HepG2 (cell line): ENCODE results near the gene EEFSEC. TPM values are rescaled to one million over a fixed set of nuclear protein-coding genes. Genes with fewer than 3 reads are reported as not detected.

Experiments
- CREB1 ChIP-seq, 2 experiments: fragments of 450-650 bp in 1 of 2; IDR thresholded peaks; 2 replicates each; pipeline ENCODE4 v1.6.1; 2016 to 2017; ENCODE audit warnings: control low read depth in 1 of 2, mild to moderate bottlenecking in 1 of 2, missing compliant biosample characterization in 1 of 2, missing genetic modification characterization in 1 of 2
- RFX1 ChIP-seq: fragments of 450-650 bp; IDR thresholded peaks from 2 replicates; pipeline ENCODE4 v1.6.1; 2017
- RXRA ChIP-seq: sonication (generic); formaldehyde crosslinking; IDR thresholded peaks from 2 replicates; pipeline ENCODE4 v1.5.1; 2020; ENCODE audit warnings: missing genetic modification reagents
- STAG1 ChIP-seq: sonication (generic); formaldehyde crosslinking; IDR thresholded peaks from 2 replicates; pipeline ENCODE4 v1.4.0; 2020; ENCODE audit warnings: missing genetic modification reagents
- TEAD2 ChIP-seq: sonication (generic); formaldehyde crosslinking; IDR thresholded peaks from 2 replicates; pipeline ENCODE4 v1.9.0; 2021; ENCODE audit warnings: missing genetic modification reagents
- XRCC5 ChIP-seq: fragments of 200-400 bp; formaldehyde crosslinking; optimal IDR thresholded peaks from 2 replicates; pipeline ENCODE3; 2017; ENCODE audit warnings: mild to moderate bottlenecking, low read length
- ZBTB38 ChIP-seq: sonication (generic); formaldehyde crosslinking; IDR thresholded peaks from 2 replicates; pipeline ENCODE4 v1.5.1; 2020; ENCODE audit warnings: mild to moderate bottlenecking, missing genetic modification reagents
- ZNF556 ChIP-seq: sonication (generic); formaldehyde crosslinking; IDR thresholded peaks from 2 replicates; pipeline ENCODE4 v1.4.0; 2020; ENCODE audit warnings: mild to moderate bottlenecking, missing genetic modification reagents, borderline replicate concordance
- ZNF660 ChIP-seq: sonication (generic); formaldehyde crosslinking; IDR thresholded peaks from 2 replicates; pipeline ENCODE4 v1.5.1; 2020; ENCODE audit warnings: mild to moderate bottlenecking, low read depth, missing genetic modification reagents, borderline replicate concordance
- ZNF674 ChIP-seq: sonication (generic); formaldehyde crosslinking; IDR thresholded peaks from 2 replicates; pipeline ENCODE4 v1.5.0; 2020; ENCODE audit warnings: low read depth, mild to moderate bottlenecking, missing genetic modification reagents
- ZNF737 ChIP-seq: sonication (generic); formaldehyde crosslinking; IDR thresholded peaks from 2 replicates; pipeline ENCODE4 v1.5.0; 2020; ENCODE audit warnings: missing genetic modification reagents, mild to moderate bottlenecking, borderline replicate concordance
- ZNF788 ChIP-seq: sonication (generic); formaldehyde crosslinking; IDR thresholded peaks from 2 replicates; pipeline ENCODE4 v1.5.0; 2020; ENCODE audit warnings: mild to moderate bottlenecking, missing genetic modification reagents, borderline replicate concordance
- polyA plus RNA-seq, 8 experiments: library from polyadenylated mRNA; depleted of rRNA in 3 of 8; stranded (reverse) in 7 of 8; unstranded in 1 of 8; fragments of >200 nt; fragmentation: Illumina TruSeq in 4 of 8; extraction: Trizol in 4 of 8; gene quantifications; 2 replicates each; pipeline versions ENCODE4 v1.2.1 to v1.2.3, GENCODE V29; 2011 to 2016; ENCODE audit warnings: low read depth in 4 of 8, missing spikeins in 1 of 8, mixed read lengths in 1 of 8; ENCODE audit not compliant: insufficient read depth in 1 of 8
- total RNA-seq, 5 experiments: library from RNA; depleted of rRNA; stranded (reverse); fragments of >200 nt; fragmentation: Illumina TruSeq; extraction: Trizol; gene quantifications; 2 replicates each; pipeline ENCODE4 v1.2.3, GENCODE V29; 2016; ENCODE audit warnings: low read depth in 1 of 5
- TF ChIP-seq, protein P1 (sequence below): fragments of 450-650 bp; IDR thresholded peaks from 2 replicates; pipeline ENCODE4 v1.6.1; 2016
- TF ChIP-seq, protein P2 (sequence below): sonication (generic); formaldehyde crosslinking; IDR thresholded peaks from 2 replicates; pipeline ENCODE4 v1.4.0; 2020; ENCODE audit warnings: missing genetic modification reagents
- TF ChIP-seq, protein P3 (sequence below): sonication (generic); formaldehyde crosslinking; IDR thresholded peaks from 2 replicates; pipeline ENCODE4 v1.5.0; 2020; ENCODE audit warnings: mild to moderate bottlenecking, missing genetic modification reagents, moderate library complexity
- TF ChIP-seq, protein P4 (sequence below): sonication (generic); formaldehyde crosslinking; IDR thresholded peaks from 2 replicates; pipeline ENCODE4 v1.5.1; 2020; ENCODE audit warnings: mild to moderate bottlenecking, missing genetic modification reagents, moderate library complexity

The EEFSEC gene
- total and polyA plus RNA-seq, 2 of the 13 experiments (the other 11 are each of a cell fraction or from before 2014, with no cell fraction given), result 6.4 to 24.2 TPM

DNA sequence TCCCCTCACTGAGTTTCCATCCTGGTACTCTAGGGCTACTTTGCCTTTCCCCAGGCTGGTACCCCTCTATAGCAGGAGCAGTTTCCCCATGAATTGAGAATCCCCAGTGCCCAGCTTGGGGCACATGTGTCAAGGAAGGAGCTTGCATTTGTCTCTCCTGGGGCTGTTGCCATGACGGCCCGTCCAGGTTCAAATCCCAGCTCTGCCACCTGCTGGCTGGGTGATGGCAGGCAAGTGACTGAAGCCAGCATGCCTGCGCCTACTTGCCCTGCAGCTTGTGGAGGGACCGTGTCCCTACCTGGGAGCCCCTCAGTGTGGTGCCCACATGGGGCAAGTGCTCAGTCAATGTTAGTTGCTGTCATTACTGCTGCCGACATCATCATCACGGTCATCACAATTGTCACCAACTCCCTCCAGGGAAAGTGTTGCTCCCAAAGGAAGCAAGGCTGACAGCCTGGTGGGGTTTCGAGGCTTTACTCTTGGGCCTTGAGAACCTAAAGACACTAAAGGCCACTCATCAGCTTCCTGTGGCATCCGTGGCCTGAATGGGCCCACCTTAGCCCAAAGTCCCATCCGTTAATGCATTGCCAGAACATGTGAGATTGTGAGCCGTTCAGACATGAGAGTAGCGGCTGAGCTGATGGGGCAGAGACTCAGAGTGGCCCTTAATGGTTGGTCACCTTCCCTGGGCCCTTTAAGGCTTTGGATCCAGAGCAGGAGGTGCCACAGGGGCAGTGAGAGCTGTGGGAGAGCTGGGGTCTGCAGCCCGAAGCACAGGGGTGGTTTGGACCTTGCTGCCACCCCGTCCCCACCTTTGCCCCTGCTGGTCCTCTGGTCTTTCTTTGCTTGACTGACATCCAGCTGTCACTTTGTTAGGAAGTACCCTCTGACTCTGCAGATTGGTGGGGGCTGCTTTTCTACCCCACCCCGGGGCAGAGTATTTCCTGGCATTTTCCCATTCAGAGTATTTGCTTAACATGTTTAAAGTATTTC lies 169.0 kb downstream of the EEFSEC start (continued):
- TF ChIP-seq, protein P1, sequence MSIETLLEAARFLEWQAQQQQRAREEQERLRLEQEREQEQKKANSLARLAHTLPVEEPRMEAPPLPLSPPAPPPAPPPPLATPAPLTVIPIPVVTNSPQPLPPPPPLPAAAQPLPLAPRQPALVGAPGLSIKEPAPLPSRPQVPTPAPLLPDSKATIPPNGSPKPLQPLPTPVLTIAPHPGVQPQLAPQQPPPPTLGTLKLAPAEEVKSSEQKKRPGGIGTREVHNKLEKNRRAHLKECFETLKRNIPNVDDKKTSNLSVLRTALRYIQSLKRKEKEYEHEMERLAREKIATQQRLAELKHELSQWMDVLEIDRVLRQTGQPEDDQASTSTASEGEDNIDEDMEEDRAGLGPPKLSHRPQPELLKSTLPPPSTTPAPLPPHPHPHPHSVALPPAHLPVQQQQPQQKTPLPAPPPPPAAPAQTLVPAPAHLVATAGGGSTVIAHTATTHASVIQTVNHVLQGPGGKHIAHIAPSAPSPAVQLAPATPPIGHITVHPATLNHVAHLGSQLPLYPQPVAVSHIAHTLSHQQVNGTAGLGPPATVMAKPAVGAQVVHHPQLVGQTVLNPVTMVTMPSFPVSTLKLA, result no peak
- peak; percentile 15; the same call in 1 of the 2 replicates for TF ChIP-seq RFX1
- peak; percentile 34 for TF ChIP-seq XRCC5
- TF ChIP-seq, protein P2, sequence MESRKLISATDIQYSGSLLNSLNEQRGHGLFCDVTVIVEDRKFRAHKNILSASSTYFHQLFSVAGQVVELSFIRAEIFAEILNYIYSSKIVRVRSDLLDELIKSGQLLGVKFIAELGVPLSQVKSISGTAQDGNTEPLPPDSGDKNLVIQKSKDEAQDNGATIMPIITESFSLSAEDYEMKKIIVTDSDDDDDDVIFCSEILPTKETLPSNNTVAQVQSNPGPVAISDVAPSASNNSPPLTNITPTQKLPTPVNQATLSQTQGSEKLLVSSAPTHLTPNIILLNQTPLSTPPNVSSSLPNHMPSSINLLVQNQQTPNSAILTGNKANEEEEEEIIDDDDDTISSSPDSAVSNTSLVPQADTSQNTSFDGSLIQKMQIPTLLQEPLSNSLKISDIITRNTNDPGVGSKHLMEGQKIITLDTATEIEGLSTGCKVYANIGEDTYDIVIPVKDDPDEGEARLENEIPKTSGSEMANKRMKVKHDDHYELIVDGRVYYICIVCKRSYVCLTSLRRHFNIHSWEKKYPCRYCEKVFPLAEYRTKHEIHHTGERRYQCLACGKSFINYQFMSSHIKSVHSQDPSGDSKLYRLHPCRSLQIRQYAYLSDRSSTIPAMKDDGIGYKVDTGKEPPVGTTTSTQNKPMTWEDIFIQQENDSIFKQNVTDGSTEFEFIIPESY (CRISPR knock-in tag), result peak; percentile 76
- TF ChIP-seq ZNF737 (CRISPR knock-in tag), result no peak
- TF ChIP-seq ZNF556, result no peak
- 0 out of 2 replicates have a peak, but pooled peaks have one; percentile 29 for TF ChIP-seq ZBTB38
- TF ChIP-seq, protein P3, sequence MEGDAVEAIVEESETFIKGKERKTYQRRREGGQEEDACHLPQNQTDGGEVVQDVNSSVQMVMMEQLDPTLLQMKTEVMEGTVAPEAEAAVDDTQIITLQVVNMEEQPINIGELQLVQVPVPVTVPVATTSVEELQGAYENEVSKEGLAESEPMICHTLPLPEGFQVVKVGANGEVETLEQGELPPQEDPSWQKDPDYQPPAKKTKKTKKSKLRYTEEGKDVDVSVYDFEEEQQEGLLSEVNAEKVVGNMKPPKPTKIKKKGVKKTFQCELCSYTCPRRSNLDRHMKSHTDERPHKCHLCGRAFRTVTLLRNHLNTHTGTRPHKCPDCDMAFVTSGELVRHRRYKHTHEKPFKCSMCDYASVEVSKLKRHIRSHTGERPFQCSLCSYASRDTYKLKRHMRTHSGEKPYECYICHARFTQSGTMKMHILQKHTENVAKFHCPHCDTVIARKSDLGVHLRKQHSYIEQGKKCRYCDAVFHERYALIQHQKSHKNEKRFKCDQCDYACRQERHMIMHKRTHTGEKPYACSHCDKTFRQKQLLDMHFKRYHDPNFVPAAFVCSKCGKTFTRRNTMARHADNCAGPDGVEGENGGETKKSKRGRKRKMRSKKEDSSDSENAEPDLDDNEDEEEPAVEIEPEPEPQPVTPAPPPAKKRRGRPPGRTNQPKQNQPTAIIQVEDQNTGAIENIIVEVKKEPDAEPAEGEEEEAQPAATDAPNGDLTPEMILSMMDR, result peak; percentile 62
- no peak for TF ChIP-seq RXRA (CRISPR knock-in tag)
- TF ChIP-seq ZNF674 (CRISPR knock-in tag), result no peak
- TF ChIP-seq CREB1 (IDR thresholded peaks at IDR 0.05), result 0 out of 2 replicates have a peak, but pooled peaks have one; percentile 8
- no peak for TF ChIP-seq CREB1 (CRISPR knock-in tag; IDR thresholded peaks at IDR 0.05)
- TF ChIP-seq, protein P4, sequence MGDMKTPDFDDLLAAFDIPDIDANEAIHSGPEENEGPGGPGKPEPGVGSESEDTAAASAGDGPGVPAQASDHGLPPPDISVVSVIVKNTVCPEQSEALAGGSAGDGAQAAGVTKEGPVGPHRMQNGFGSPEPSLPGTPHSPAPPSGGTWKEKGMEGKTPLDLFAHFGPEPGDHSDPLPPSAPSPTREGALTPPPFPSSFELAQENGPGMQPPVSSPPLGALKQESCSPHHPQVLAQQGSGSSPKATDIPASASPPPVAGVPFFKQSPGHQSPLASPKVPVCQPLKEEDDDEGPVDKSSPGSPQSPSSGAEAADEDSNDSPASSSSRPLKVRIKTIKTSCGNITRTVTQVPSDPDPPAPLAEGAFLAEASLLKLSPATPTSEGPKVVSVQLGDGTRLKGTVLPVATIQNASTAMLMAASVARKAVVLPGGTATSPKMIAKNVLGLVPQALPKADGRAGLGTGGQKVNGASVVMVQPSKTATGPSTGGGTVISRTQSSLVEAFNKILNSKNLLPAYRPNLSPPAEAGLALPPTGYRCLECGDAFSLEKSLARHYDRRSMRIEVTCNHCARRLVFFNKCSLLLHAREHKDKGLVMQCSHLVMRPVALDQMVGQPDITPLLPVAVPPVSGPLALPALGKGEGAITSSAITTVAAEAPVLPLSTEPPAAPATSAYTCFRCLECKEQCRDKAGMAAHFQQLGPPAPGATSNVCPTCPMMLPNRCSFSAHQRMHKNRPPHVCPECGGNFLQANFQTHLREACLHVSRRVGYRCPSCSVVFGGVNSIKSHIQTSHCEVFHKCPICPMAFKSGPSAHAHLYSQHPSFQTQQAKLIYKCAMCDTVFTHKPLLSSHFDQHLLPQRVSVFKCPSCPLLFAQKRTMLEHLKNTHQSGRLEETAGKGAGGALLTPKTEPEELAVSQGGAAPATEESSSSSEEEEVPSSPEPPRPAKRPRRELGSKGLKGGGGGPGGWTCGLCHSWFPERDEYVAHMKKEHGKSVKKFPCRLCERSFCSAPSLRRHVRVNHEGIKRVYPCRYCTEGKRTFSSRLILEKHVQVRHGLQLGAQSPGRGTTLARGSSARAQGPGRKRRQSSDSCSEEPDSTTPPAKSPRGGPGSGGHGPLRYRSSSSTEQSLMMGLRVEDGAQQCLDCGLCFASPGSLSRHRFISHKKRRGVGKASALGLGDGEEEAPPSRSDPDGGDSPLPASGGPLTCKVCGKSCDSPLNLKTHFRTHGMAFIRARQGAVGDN, result peak; percentile 56
- TF ChIP-seq STAG1 (CRISPR knock-in tag), result peak; percentile 46
- no peak for TF ChIP-seq ZNF660
- TF ChIP-seq ZNF788 (CRISPR knock-in tag), result 0 out of 2 replicates have a peak, but pooled peaks have one; percentile 37
- no peak for TF ChIP-seq TEAD2 (CRISPR knock-in tag)
